Measurements from ENCODE around the gene SVOP.
A peak's percentile ranks its signal among the peaks of the same experiment; 100 is the strongest.

Gene SVOP

GRCh38 chr12:108977360-108977759, 43.5 kb downstream of the SVOP start:
- no peak overlapping the region for H3K27ac ChIP-seq
- no peak for TF ChIP-seq CTCF (conservative IDR thresholded peaks at IDR 0.05; ENCODE audit: low read depth)
- CTCF ChIA-PET: no interaction called here
- POLR2A ChIA-PET (ENCODE audit: low non-redundant PET): no interaction called here
- DNase-seq (ENCODE audit: low spot score): no peak

- H3K27ac ChIP-seq: no peak overlapping the region
- POLR2A ChIA-PET (ENCODE audit: low non-redundant PET): no interaction called here
- no peak for DNase-seq (ENCODE audit: low spot score)
- no peak for TF ChIP-seq CTCF (conservative IDR thresholded peaks at IDR 0.05; ENCODE audit: low read depth)
- CTCF ChIA-PET: no interaction called here
Measured at GRCh38 chr12:108975024-108975593, 45.8 kb downstream of the SVOP start.

GRCh38 chr12:108973629-108974152, 47.2 kb downstream of the SVOP start:
- H3K27ac ChIP-seq: no peak overlapping the region
- DNase-seq (ENCODE audit: low spot score): no peak
- ChIA-PET POLR2A (ENCODE audit: low non-redundant PET) (interaction anchor here (0.8 kb wide), 1 partner anchor 50 kb away, joined by 4 read pairs; no protein-coding TSS in a partner anchor), CTCF (no interaction called here)
- TF ChIP-seq CTCF (conservative IDR thresholded peaks at IDR 0.05; ENCODE audit: low read depth): no peak

GRCh38 chr12:108972358-108972757, 48.5 kb downstream of the SVOP start:
- ChIA-PET CTCF (no interaction called here), POLR2A (ENCODE audit: low non-redundant PET) (no interaction called here)
- TF ChIP-seq CTCF (conservative IDR thresholded peaks at IDR 0.05; ENCODE audit: low read depth): no peak
- no peak for DNase-seq (ENCODE audit: low spot score)
- no peak overlapping the region for H3K27ac ChIP-seq

GRCh38 chr12:108969622-108970021, 51.2 kb downstream of the SVOP start:
- POLR2A ChIA-PET (ENCODE audit: low non-redundant PET): no interaction called here
- CTCF ChIA-PET: no interaction called here
- no peak for DNase-seq (ENCODE audit: low spot score)
- no peak for TF ChIP-seq CTCF (conservative IDR thresholded peaks at IDR 0.05; ENCODE audit: low read depth)
- no peak overlapping the region for H3K27ac ChIP-seq

GRCh38 chr12:108967869-108968540, 52.9 kb downstream of the SVOP start:
- DNase-seq (ENCODE audit: low spot score): peak; percentile 9
- ChIA-PET POLR2A (ENCODE audit: low non-redundant PET) (no interaction called here), CTCF (interaction anchor here (1.1 to 1.2 kb wide), 2 partner anchors 10 to 329 kb away, joined by 3 read pairs; no protein-coding TSS in a partner anchor)
- TF ChIP-seq CTCF (conservative IDR thresholded peaks at IDR 0.05; ENCODE audit: low read depth): peak; percentile 18
- H3K27ac ChIP-seq: no peak overlapping the region

Data from RWPE1 (cell line).